Keratinocyte (primary cell): Measurements from ENCODE around the gene BDKRB1. TPM values are rescaled to one million over a fixed set of nuclear protein-coding genes. Genes with fewer than 3 reads are reported as not detected.

Experiments
- DNase-seq: peaks from one replicate; pipeline ENCODE4 v3.0.0-alpha.2; 2011; ENCODE audit warnings: low read depth, missing footprints, low spot score
- FAIRE-seq: peaks from 2 replicates; lab custom pipeline; 2011; peaks lifted over from hg19 to GRCh38; lab: Jason Lieb, UNC
- H2AFZ ChIP-seq: 2 replicates; pipeline ENCODE4 v1.6.0; 2012; ENCODE audit warnings: low read length, control low read depth, inconsistent platforms; ENCODE audit not compliant: control insufficient read depth
- H3K27ac ChIP-seq: 2 replicates; pipeline ENCODE4 v1.5.1; 2011; ENCODE audit warnings: low read length; ENCODE audit not compliant: control insufficient read depth, insufficient read depth
- H3K27me3 ChIP-seq: 3 replicates; pipeline ENCODE4 v1.6.0; 2011; ENCODE audit warnings: low read length; ENCODE audit not compliant: control insufficient read depth, insufficient read depth; ENCODE audit errors: extremely low read depth
- H3K36me3 ChIP-seq, 2 experiments: 2 replicates in 1 of 2; 3 replicates in 1 of 2; pipeline ENCODE4 v1.5.1; 2011; ENCODE audit warnings: low read length in 2 of 2, mild to moderate bottlenecking in 1 of 2; ENCODE audit not compliant: control insufficient read depth in 2 of 2, insufficient read depth in 2 of 2; ENCODE audit errors: extremely low read depth in 1 of 2
- H3K4me1 ChIP-seq: 3 replicates; pipeline ENCODE4 v1.5.1; 2011; ENCODE audit warnings: low read length; ENCODE audit not compliant: control insufficient read depth, insufficient read depth; ENCODE audit errors: extremely low read depth
- H3K4me2 ChIP-seq: 3 replicates; pipeline ENCODE4 v1.6.0; 2011; ENCODE audit warnings: low read depth, low read length; ENCODE audit not compliant: control insufficient read depth, insufficient read depth; ENCODE audit errors: extremely low read depth
- H3K4me3 ChIP-seq, 3 experiments: fragments of 200-600 bp in 1 of 3; sonication (generic) in 1 of 3; 2 replicates in 2 of 3; 3 replicates in 1 of 3; pipeline ENCODE4 v1.5.1; 2011 to 2016; ENCODE audit warnings: low read length in 3 of 3, mild to moderate bottlenecking in 3 of 3, control low read depth in 2 of 3, inconsistent platforms in 1 of 3, low read depth in 1 of 3, mixed read lengths in 1 of 3, mixed run types in 1 of 3, moderate library complexity in 1 of 3; ENCODE audit not compliant: control insufficient read depth in 2 of 3, insufficient read depth in 2 of 3; ENCODE audit errors: extremely low read depth in 1 of 3
- H3K79me2 ChIP-seq: 2 replicates; pipeline ENCODE4 v1.6.0; 2012; ENCODE audit warnings: low read length; ENCODE audit not compliant: control insufficient read depth, insufficient read depth
- H3K9ac ChIP-seq: 3 replicates; pipeline ENCODE4 v1.6.0; 2011; ENCODE audit warnings: low read length; ENCODE audit not compliant: control insufficient read depth, insufficient read depth; ENCODE audit errors: extremely low read depth
- H3K9me1 ChIP-seq: 3 replicates; pipeline ENCODE4 v1.6.0; 2011; ENCODE audit warnings: low read length; ENCODE audit not compliant: control insufficient read depth, insufficient read depth; ENCODE audit errors: extremely low read depth
- H3K9me3 ChIP-seq: 2 replicates; pipeline ENCODE4 v1.5.1; 2012; ENCODE audit warnings: low read depth, low read length; ENCODE audit not compliant: control insufficient read depth
- H4K20me1 ChIP-seq: 3 replicates; pipeline ENCODE4 v1.6.0; 2011; ENCODE audit warnings: low read length; ENCODE audit not compliant: control insufficient read depth, insufficient read depth; ENCODE audit errors: extremely low read depth
- CTCF ChIP-seq, 3 experiments: IDR thresholded peaks in 1 of 3; conservative IDR thresholded peaks in 1 of 3; optimal IDR thresholded peaks in 1 of 3; 2 replicates in 2 of 3; 3 replicates in 1 of 3; pipeline versions ENCODE3 to v1.5.1; 2011; ENCODE audit warnings: low read length in 3 of 3, mild to moderate bottlenecking in 3 of 3, moderate library complexity in 2 of 3, control low read depth in 1 of 3, inconsistent platforms in 1 of 3; ENCODE audit not compliant: insufficient read depth in 2 of 3; ENCODE audit errors: extremely low read depth in 1 of 3
- EZH2 ChIP-seq: IDR thresholded peaks from one replicate; pipeline ENCODE4 v1.6.1; 2012; ENCODE audit warnings: inconsistent platforms, mild to moderate bottlenecking, low read length, moderate library complexity
- dilution Hi-C: fragments of 300-500 bp; cut with MboI; formaldehyde crosslinking; loops from one replicate; pipeline ENCODE4 v1.7.0; 2020; ENCODE audit warnings: low sequenced_read_pairs; ENCODE audit not compliant: extremely low pct_ligation_motif_present
- polyA plus RNA-seq, 5 experiments: library from polyadenylated mRNA; depleted of rRNA in 3 of 5; stranded (reverse) in 3 of 5; stranded (forward) in 1 of 5; unstranded in 1 of 5; fragments of >200 nt; gene quantifications; 1 replicate in 1 of 5; 2 replicates in 3 of 5; 3 replicates in 1 of 5; pipeline versions ENCODE4 v1.2.1 to v1.2.3, GENCODE V29; 2011 to 2012; ENCODE audit warnings: missing spikeins in 2 of 5, low read depth in 1 of 5, low replicate concordance in 1 of 5

BDKRB1 gene
- polyA plus RNA-seq, 1 donor (not counting 4 experiments of a cell fraction or from before 2014, with no cell fraction given), result 3.4 TPM

DNA sequence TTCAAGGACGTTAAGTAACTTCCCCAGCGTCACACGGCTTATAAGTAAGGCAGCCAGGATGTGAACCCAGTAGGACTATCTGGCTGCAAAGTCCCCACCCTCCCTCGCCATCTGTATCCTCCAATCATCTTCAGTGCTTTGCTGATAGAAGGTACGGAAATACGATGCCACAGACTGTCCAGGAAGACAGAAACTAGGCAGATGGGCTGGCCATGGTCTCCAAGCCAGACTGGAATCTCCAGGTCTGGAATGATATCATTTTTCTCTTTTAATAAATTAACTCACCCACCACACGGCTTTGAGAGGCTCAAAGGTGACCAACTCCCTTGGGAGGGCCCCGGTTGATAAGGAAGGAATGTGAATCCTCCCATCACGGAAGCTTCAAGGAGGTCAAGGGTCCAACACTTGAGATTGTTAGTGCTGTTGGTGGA is 16.3 kb upstream of the BDKRB1 start:
- Histone ChIP-seq H3K27me3 (no peaks in the 10 kb centered on the region), H3K36me3 (peaks cover 26 to 54% of the 10 kb centered on the region in 2 experiments), H3K9me1 (no peaks in the 10 kb centered on the region), H3K27ac (no peak overlapping the region), H3K4me2 (no peak overlapping the region), H3K9ac (no peak overlapping the region), H3K4me1 (no peaks in the 10 kb centered on the region), H3K9me3 (no peaks in the 10 kb centered on the region), H3K79me2 (no peaks in the 10 kb centered on the region), H2AFZ (no peak overlapping the region), H4K20me1 (peaks cover 5% of the 10 kb centered on the region), H3K4me3 (no peak overlapping the region)
- FAIRE-seq (no peak), DNase-seq (no peak)
- TF ChIP-seq CTCF (optimal IDR thresholded peaks at IDR 0.05 in 1 of 3, IDR thresholded peaks at IDR 0.05 in 1 of 3, conservative IDR thresholded peaks at IDR 0.05 in 1 of 3; ENCODE audit: extremely low read depth in 1 of 3, insufficient read depth in 2 of 3, low read length in 3 of 3) (no peak), EZH2 (no peak)
- dilution Hi-C loops, result no loop called here

DNA sequence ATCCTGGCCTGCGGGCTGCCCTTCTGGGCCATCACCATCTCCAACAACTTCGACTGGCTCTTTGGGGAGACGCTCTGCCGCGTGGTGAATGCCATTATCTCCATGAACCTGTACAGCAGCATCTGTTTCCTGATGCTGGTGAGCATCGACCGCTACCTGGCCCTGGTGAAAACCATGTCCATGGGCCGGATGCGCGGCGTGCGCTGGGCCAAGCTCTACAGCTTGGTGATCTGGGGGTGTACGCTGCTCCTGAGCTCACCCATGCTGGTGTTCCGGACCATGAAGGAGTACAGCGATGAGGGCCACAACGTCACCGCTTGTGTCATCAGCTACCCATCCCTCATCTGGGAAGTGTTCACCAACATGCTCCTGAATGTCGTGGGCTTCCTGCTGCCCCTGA is 15.4 kb upstream of the BDKRB1 start:
- Histone ChIP-seq H3K36me3 (peaks cover 26 to 54% of the 10 kb centered on the region in 2 experiments), H4K20me1 (peaks cover 5% of the 10 kb centered on the region)
- TF ChIP-seq EZH2 (no peak), CTCF (optimal IDR thresholded peaks at IDR 0.05 in 1 of 3, IDR thresholded peaks at IDR 0.05 in 1 of 3, conservative IDR thresholded peaks at IDR 0.05 in 1 of 3; ENCODE audit: extremely low read depth in 1 of 3, insufficient read depth in 2 of 3, low read length in 3 of 3) (no peak)

More for the DNA sequence above, 15.4 kb upstream of the BDKRB1 start:
- H3K4me1 ChIP-seq, result no peaks in the 10 kb centered on the region
- H3K4me3 ChIP-seq, result no peak overlapping the region
- FAIRE-seq, result no peak
- no peak overlapping the region for H3K27ac ChIP-seq
- no peaks in the 10 kb centered on the region for H3K9me1 ChIP-seq
- DNase-seq, result no peak
- dilution Hi-C loops, result no loop called here
- no peaks in the 10 kb centered on the region for H3K27me3 ChIP-seq
- H3K4me2 ChIP-seq, result no peak overlapping the region
- H3K9me3 ChIP-seq, result no peaks in the 10 kb centered on the region
- H3K9ac ChIP-seq, result no peak overlapping the region
- H3K79me2 ChIP-seq, result no peaks in the 10 kb centered on the region
- H2AFZ ChIP-seq, result no peak overlapping the region
